Nephron (organoid): ENCODE results near the gene DARS2.
A peak's percentile ranks its signal among the peaks of the same experiment; 100 is the strongest.

ENCODE experiments used
- H3K27ac Mint-ChIP-seq, 3 experiments: 2 replicates each; pipeline ENCODE4 v1.8.0; 2020; ENCODE audit warnings: mixed read lengths in 3 of 3, mild to moderate bottlenecking in 2 of 3, moderate library complexity in 1 of 3
- H3K27me3 Mint-ChIP-seq: 2 replicates; pipeline ENCODE4 v1.8.0; 2021; ENCODE audit warnings: low read depth, mild to moderate bottlenecking, moderate library complexity, mixed read lengths
- H3K36me3 Mint-ChIP-seq: 2 replicates; pipeline ENCODE4 v1.8.0; 2020; ENCODE audit warnings: low read depth, mixed read lengths
- H3K4me1 Mint-ChIP-seq: 2 replicates; pipeline ENCODE4 v1.8.0; 2020; ENCODE audit warnings: mixed read lengths
- H3K4me3 Mint-ChIP-seq, 3 experiments: 2 replicates each; pipeline ENCODE4 v1.8.0; 2020; ENCODE audit warnings: mild to moderate bottlenecking in 3 of 3, mixed read lengths in 3 of 3, moderate library complexity in 2 of 3
- H3K9me3 Mint-ChIP-seq: 2 replicates; pipeline ENCODE4 v1.8.0; 2020; ENCODE audit warnings: mixed read lengths
- CTCF ChIP-seq, 3 experiments: fragments of 200-600 bp; sonication (generic); IDR thresholded peaks; one replicate each; pipeline ENCODE4 v1.5.0; 2021; ENCODE audit warnings: antibody characterized with exemption in 3 of 3; ENCODE audit not compliant: unreplicated experiment in 3 of 3

The DARS2 gene

GRCh38 chr1:173863224-173864161, 39.0 kb downstream of the DARS2 start:
- H3K27ac Mint-ChIP-seq, result peak overlapping the region; percentile 29 to 41 (median 31)
- peaks cover 58% of the 10 kb centered on the region for H3K36me3 Mint-ChIP-seq
- no peaks in the 10 kb centered on the region for H3K9me3 Mint-ChIP-seq
- H3K4me3 Mint-ChIP-seq, result peak overlapping the region; percentile 52 to 67 (median 61)
- peaks cover 31% of the 10 kb centered on the region for H3K4me1 Mint-ChIP-seq
- H3K27me3 Mint-ChIP-seq, result no peaks in the 10 kb centered on the region
- TF ChIP-seq CTCF (IDR thresholded peaks at IDR 0.05; ENCODE audit: unreplicated experiment in 3 of 3), result no peak

- H3K4me3 Mint-ChIP-seq, result peak overlapping the region; percentile 89 to 99 (median 93)
Measured at GRCh38 chr1:173864179-173864867, 39.9 kb downstream of the DARS2 start.

GRCh38 chr1:173865468-173866164, 41.1 kb downstream of the DARS2 start:
- Mint-ChIP-seq H3K36me3 (peaks cover 54% of the 10 kb centered on the region), H3K4me1 (peaks cover 42% of the 10 kb centered on the region), H3K27ac (peak overlapping the region; percentile 87 to 97 (median 94)), H3K4me3 (peak overlapping the region; percentile 89 to 99 (median 93)), H3K9me3 (no peaks in the 10 kb centered on the region), H3K27me3 (no peaks in the 10 kb centered on the region)
- no peak for TF ChIP-seq CTCF (IDR thresholded peaks at IDR 0.05; ENCODE audit: unreplicated experiment in 3 of 3)

More at GRCh38 chr1:173864179-173864867, 39.9 kb downstream of the DARS2 start:
- peak overlapping the region; percentile 31 to 58 (median 41) for H3K27ac Mint-ChIP-seq
- no peaks in the 10 kb centered on the region for H3K9me3 Mint-ChIP-seq
- H3K36me3 Mint-ChIP-seq, result peaks cover 58% of the 10 kb centered on the region
- peaks cover 36% of the 10 kb centered on the region for H3K4me1 Mint-ChIP-seq
- TF ChIP-seq CTCF (IDR thresholded peaks at IDR 0.05; ENCODE audit: unreplicated experiment in 3 of 3), result no peak
- no peaks in the 10 kb centered on the region for H3K27me3 Mint-ChIP-seq

- no peak for TF ChIP-seq CTCF (IDR thresholded peaks at IDR 0.05; ENCODE audit: unreplicated experiment in 3 of 3)
- peaks cover 57% of the 10 kb centered on the region for H3K36me3 Mint-ChIP-seq
- H3K4me3 Mint-ChIP-seq, result peak overlapping the region; percentile 89 to 99 (median 93)
- H3K9me3 Mint-ChIP-seq, result no peaks in the 10 kb centered on the region
- no peaks in the 10 kb centered on the region for H3K27me3 Mint-ChIP-seq
- peak overlapping the region; percentile 87 to 97 (median 94) for H3K27ac Mint-ChIP-seq
- peaks cover 49% of the 10 kb centered on the region for H3K4me1 Mint-ChIP-seq
Measured at GRCh38 chr1:173866413-173867115, 42.1 kb downstream of the DARS2 start.

- no peaks in the 10 kb centered on the region for H3K9me3 Mint-ChIP-seq
- TF ChIP-seq CTCF (IDR thresholded peaks at IDR 0.05; ENCODE audit: unreplicated experiment in 3 of 3), result no peak
- H3K36me3 Mint-ChIP-seq, result peaks cover 55% of the 10 kb centered on the region
- peaks cover 51% of the 10 kb centered on the region for H3K4me1 Mint-ChIP-seq
- H3K4me3 Mint-ChIP-seq, result peak overlapping the region; percentile 89 to 99 (median 93)
- H3K27me3 Mint-ChIP-seq, result no peaks in the 10 kb centered on the region
- H3K27ac Mint-ChIP-seq, result peak overlapping the region; percentile 87 to 97 (median 94)
Measured at GRCh38 chr1:173867141-173867752, 42.8 kb downstream of the DARS2 start.
